SK-N-SH treated with all-trans-retinoic acid at 6 μM for 48 hours (cell line): ENCODE results near the gene NRARP.

ENCODE experiments used
- CSDC2 ChIP-seq: fragments of 250-450 bp; sonication (Bioruptor Pico); IDR thresholded peaks from 2 replicates; pipeline ENCODE4 v1.5.0; 2020; ENCODE audit warnings: mild to moderate bottlenecking, moderate library complexity
- ESRRG ChIP-seq: fragments of 250-450 bp; sonication (Bioruptor Pico); IDR thresholded peaks from 2 replicates; pipeline ENCODE4 v1.6.1; 2021; ENCODE audit warnings: mild to moderate bottlenecking
- RARB ChIP-seq: fragments of 250-450 bp; sonication (Bioruptor Pico); IDR thresholded peaks from 2 replicates; pipeline ENCODE4 v1.8.0; 2021; ENCODE audit warnings: mild to moderate bottlenecking, moderate library complexity
- SNAI2 ChIP-seq: fragments of 250-450 bp; sonication (Bioruptor Pico); IDR thresholded peaks from 2 replicates; pipeline ENCODE4 v1.5.0; 2020; ENCODE audit warnings: mild to moderate bottlenecking, moderate library complexity
- TOX ChIP-seq: fragments of 250-450 bp; sonication (Bioruptor Pico); IDR thresholded peaks from 2 replicates; pipeline ENCODE4 v1.8.0; 2021; ENCODE audit warnings: mild to moderate bottlenecking, moderate library complexity, borderline replicate concordance
- ZC3H10 ChIP-seq: fragments of 250-450 bp; sonication (Bioruptor Pico); IDR thresholded peaks from 2 replicates; pipeline ENCODE4 v1.5.1; 2021; ENCODE audit warnings: mild to moderate bottlenecking, moderate library complexity
- ZNF565 ChIP-seq: fragments of 450-650 bp; formaldehyde crosslinking; conservative IDR thresholded peaks from 2 replicates; pipeline ENCODE4 v1.5.0; 2020; ENCODE audit warnings: low read depth, mild to moderate bottlenecking, moderate library complexity
- ZNF8 ChIP-seq: fragments of 450-650 bp; formaldehyde crosslinking; IDR thresholded peaks from 2 replicates; pipeline ENCODE4 v1.5.0; 2020; ENCODE audit warnings: mild to moderate bottlenecking, moderate library complexity
- TF ChIP-seq, protein P1 (sequence below): fragments of 250-450 bp; sonication (Bioruptor Pico); IDR thresholded peaks from 2 replicates; pipeline ENCODE4 v1.8.0; 2020; ENCODE audit warnings: mild to moderate bottlenecking, moderate library complexity, borderline replicate concordance
- TF ChIP-seq, protein P2 (sequence below): fragments of 250-450 bp; sonication (Bioruptor Pico); IDR thresholded peaks from 2 replicates; pipeline ENCODE4 v1.8.0; 2021; ENCODE audit warnings: low read depth, mild to moderate bottlenecking, moderate library complexity, borderline replicate concordance

DNA sequence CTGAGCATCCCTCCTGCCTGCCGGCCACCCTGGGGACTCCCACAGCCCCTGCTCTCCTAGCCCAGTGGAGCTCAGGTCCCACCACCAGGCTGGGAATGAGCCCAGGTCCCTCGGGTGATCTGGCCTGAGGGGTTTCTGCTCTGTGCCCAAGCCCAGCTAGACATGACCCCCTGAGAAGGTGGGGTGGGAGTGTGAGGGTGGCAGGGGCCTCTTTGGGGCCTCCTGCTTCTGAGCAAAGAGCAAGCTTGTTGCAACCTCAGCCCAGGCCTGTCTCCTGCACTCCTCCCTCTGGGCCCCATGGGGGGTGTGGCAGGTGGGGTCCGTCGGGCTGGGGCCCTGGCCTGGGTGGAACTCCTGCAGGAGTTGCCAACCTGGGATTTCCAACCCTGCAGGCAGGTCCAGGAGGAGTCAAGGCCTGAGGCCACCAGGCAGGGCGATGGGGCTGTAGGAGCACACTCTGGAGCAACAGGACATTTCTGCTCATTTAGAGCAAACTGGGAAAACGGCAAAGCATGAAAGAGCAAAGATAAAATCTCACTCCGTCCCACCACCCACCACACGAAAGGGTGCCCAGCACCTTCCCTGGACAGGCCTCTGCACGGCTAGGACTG, 11.4 kb upstream of the NRARP start:
- TF ChIP-seq, protein P1, sequence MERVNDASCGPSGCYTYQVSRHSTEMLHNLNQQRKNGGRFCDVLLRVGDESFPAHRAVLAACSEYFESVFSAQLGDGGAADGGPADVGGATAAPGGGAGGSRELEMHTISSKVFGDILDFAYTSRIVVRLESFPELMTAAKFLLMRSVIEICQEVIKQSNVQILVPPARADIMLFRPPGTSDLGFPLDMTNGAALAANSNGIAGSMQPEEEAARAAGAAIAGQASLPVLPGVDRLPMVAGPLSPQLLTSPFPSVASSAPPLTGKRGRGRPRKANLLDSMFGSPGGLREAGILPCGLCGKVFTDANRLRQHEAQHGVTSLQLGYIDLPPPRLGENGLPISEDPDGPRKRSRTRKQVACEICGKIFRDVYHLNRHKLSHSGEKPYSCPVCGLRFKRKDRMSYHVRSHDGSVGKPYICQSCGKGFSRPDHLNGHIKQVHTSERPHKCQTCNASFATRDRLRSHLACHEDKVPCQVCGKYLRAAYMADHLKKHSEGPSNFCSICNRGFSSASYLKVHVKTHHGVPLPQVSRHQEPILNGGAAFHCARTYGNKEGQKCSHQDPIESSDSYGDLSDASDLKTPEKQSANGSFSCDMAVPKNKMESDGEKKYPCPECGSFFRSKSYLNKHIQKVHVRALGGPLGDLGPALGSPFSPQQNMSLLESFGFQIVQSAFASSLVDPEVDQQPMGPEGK: no peak
- TF ChIP-seq ZNF8 (no peak), RARB (CRISPR knock-in tag) (no peak), CSDC2 (no peak), SNAI2 (no peak), ZC3H10 (no peak), ESRRG (CRISPR knock-in tag) (no peak), ZNF565 (CRISPR knock-in tag) (no peak), TOX (CRISPR knock-in tag) (no peak)
- TF ChIP-seq, protein P2, sequence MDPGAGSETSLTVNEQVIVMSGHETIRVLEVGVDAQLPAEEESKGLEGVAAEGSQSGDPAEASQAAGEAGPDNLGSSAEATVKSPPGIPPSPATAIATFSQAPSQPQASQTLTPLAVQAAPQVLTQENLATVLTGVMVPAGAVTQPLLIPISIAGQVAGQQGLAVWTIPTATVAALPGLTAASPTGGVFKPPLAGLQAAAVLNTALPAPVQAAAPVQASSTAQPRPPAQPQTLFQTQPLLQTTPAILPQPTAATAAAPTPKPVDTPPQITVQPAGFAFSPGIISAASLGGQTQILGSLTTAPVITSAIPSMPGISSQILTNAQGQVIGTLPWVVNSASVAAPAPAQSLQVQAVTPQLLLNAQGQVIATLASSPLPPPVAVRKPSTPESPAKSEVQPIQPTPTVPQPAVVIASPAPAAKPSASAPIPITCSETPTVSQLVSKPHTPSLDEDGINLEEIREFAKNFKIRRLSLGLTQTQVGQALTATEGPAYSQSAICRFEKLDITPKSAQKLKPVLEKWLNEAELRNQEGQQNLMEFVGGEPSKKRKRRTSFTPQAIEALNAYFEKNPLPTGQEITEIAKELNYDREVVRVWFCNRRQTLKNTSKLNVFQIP (CRISPR knock-in tag): no peak
